ENCODE results near the gene TRIOBP. TPM values are rescaled to one million over a fixed set of nuclear protein-coding genes. Genes with fewer than 3 reads are reported as not detected.

Gene TRIOBP
- polyA plus RNA-seq, 1 donor (not counting 4 experiments of a cell fraction or from before 2014, with no cell fraction given) = 22.2 TPM

DNA sequence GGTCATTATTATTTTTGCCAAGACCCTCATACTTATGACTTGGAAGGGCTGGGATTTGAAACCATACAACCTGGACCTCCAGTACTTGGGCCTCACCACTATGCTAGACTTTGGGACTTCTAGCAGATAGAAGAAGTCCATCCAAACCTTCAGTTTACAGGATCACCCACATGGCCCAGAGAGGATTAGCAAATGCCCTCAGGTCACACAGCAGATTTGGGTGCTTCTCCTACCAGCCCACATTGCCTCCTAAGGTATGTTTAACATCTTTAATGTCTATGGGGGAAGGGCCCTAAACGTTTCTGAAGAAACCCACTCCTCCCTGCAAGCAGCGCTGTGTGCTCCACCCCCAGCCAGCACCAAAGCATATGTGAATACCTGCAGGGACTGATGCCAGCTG is 93.4 kb downstream of the TRIOBP start:
- Histone ChIP-seq H3K79me2 (ENCODE audit: control insufficient read depth, insufficient read depth, low read length) (no peaks in the 10 kb centered on the region), H3K9me1 (ENCODE audit: control insufficient read depth, extremely low read depth, insufficient read depth, low read length) (no peaks in the 10 kb centered on the region), H3K36me3 (ENCODE audit: control insufficient read depth in 2 of 2, extremely low read depth in 1 of 2, insufficient read depth in 2 of 2, low read length in 2 of 2) (no peaks in the 10 kb centered on the region), H3K4me2 (ENCODE audit: control insufficient read depth, extremely low read depth, insufficient read depth, low read depth, low read length) (no peak overlapping the region), H3K27me3 (ENCODE audit: control insufficient read depth, extremely low read depth, insufficient read depth, low read length) (no peaks in the 10 kb centered on the region), H4K20me1 (ENCODE audit: control insufficient read depth, extremely low read depth, insufficient read depth, low read length) (no peaks in the 10 kb centered on the region), H3K27ac (ENCODE audit: control insufficient read depth, insufficient read depth, low read length) (no peak overlapping the region), H3K4me3 (ENCODE audit: control insufficient read depth in 2 of 3, extremely low read depth in 1 of 3, insufficient read depth in 2 of 3, low read depth in 1 of 3, low read length in 3 of 3) (no peak overlapping the region), H3K9ac (ENCODE audit: control insufficient read depth, extremely low read depth, insufficient read depth, low read length) (no peak overlapping the region), H3K4me1 (ENCODE audit: control insufficient read depth, extremely low read depth, insufficient read depth, low read length) (peaks cover 2% of the 10 kb centered on the region), H3K9me3 (ENCODE audit: control insufficient read depth, low read depth, low read length) (no peaks in the 10 kb centered on the region), H2AFZ (ENCODE audit: control insufficient read depth, low read length) (no peak overlapping the region)
- no peak for TF ChIP-seq EZH2 (IDR thresholded peaks at IDR 0.05; ENCODE audit: low read length)
- TF ChIP-seq, protein P1, sequence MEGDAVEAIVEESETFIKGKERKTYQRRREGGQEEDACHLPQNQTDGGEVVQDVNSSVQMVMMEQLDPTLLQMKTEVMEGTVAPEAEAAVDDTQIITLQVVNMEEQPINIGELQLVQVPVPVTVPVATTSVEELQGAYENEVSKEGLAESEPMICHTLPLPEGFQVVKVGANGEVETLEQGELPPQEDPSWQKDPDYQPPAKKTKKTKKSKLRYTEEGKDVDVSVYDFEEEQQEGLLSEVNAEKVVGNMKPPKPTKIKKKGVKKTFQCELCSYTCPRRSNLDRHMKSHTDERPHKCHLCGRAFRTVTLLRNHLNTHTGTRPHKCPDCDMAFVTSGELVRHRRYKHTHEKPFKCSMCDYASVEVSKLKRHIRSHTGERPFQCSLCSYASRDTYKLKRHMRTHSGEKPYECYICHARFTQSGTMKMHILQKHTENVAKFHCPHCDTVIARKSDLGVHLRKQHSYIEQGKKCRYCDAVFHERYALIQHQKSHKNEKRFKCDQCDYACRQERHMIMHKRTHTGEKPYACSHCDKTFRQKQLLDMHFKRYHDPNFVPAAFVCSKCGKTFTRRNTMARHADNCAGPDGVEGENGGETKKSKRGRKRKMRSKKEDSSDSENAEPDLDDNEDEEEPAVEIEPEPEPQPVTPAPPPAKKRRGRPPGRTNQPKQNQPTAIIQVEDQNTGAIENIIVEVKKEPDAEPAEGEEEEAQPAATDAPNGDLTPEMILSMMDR (optimal IDR thresholded peaks at IDR 0.05 in 1 of 3, IDR thresholded peaks at IDR 0.05 in 1 of 3, conservative IDR thresholded peaks at IDR 0.05 in 1 of 3; ENCODE audit: extremely low read depth in 1 of 3, insufficient read depth in 2 of 3, low read length in 3 of 3) = no peak
- DNase-seq (ENCODE audit: low read depth, low spot score) (no peak), FAIRE-seq (no peak)
- dilution Hi-C loops (cut with MboI; ENCODE audit: extremely low pct_ligation_motif_present, low sequenced_read_pairs) = no loop called here

DNA sequence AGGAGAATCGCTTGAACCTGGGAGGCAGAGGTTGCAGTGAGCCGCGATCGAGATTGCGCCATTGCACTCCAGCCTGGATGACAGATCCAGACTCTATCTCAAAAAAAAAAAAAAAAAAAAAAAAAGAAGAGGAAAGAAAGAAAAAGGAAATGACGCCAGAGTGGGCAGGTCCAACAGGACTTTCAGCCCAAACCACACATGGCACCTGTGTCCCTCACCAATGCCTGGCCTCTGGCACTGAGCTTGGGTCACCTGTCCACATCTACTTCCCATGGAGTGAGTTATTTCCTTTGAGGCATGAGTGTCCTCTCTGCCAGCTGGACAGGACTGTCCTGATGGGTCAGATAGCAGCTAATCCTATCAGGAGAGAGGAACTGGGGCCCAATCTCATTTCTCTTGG is 95.6 kb downstream of the TRIOBP start:
- FAIRE-seq = no peak

More for the DNA sequence above, 95.6 kb downstream of the TRIOBP start:
- TF ChIP-seq, protein P1 (optimal IDR thresholded peaks at IDR 0.05 in 1 of 3, IDR thresholded peaks at IDR 0.05 in 1 of 3, conservative IDR thresholded peaks at IDR 0.05 in 1 of 3; ENCODE audit: extremely low read depth in 1 of 3, insufficient read depth in 2 of 3, low read length in 3 of 3) = no peak
- no peak for TF ChIP-seq EZH2 (IDR thresholded peaks at IDR 0.05; ENCODE audit: low read length)
- Histone ChIP-seq H3K9me3 (ENCODE audit: control insufficient read depth, low read depth, low read length) (no peaks in the 10 kb centered on the region), H4K20me1 (ENCODE audit: control insufficient read depth, extremely low read depth, insufficient read depth, low read length) (no peaks in the 10 kb centered on the region), H3K9me1 (ENCODE audit: control insufficient read depth, extremely low read depth, insufficient read depth, low read length) (no peaks in the 10 kb centered on the region), H3K4me3 (ENCODE audit: control insufficient read depth in 2 of 3, extremely low read depth in 1 of 3, insufficient read depth in 2 of 3, low read depth in 1 of 3, low read length in 3 of 3) (no peak overlapping the region), H2AFZ (ENCODE audit: control insufficient read depth, low read length) (no peak overlapping the region), H3K4me1 (ENCODE audit: control insufficient read depth, extremely low read depth, insufficient read depth, low read length) (peaks cover 2% of the 10 kb centered on the region), H3K79me2 (ENCODE audit: control insufficient read depth, insufficient read depth, low read length) (no peaks in the 10 kb centered on the region), H3K9ac (ENCODE audit: control insufficient read depth, extremely low read depth, insufficient read depth, low read length) (no peak overlapping the region), H3K27me3 (ENCODE audit: control insufficient read depth, extremely low read depth, insufficient read depth, low read length) (no peaks in the 10 kb centered on the region), H3K4me2 (ENCODE audit: control insufficient read depth, extremely low read depth, insufficient read depth, low read depth, low read length) (no peak overlapping the region), H3K36me3 (ENCODE audit: control insufficient read depth in 2 of 2, extremely low read depth in 1 of 2, insufficient read depth in 2 of 2, low read length in 2 of 2) (no peaks in the 10 kb centered on the region), H3K27ac (ENCODE audit: control insufficient read depth, insufficient read depth, low read length) (no peak overlapping the region)
- DNase-seq (ENCODE audit: low read depth, low spot score) = no peak
- dilution Hi-C loops (cut with MboI; ENCODE audit: extremely low pct_ligation_motif_present, low sequenced_read_pairs) = no loop called here
